Subcutaneous abdominal adipose tissue (tissue), 5 donors: ENCODE results near the gene ACTR1A.
"Not testable (repeated sequence)": the region's sequence is repeated elsewhere in the genome, so short reads cannot be mapped to it uniquely, and the experiment has no call there.

Source experiments
- H3K27ac ChIP-seq: one replicate; pipeline ENCODE4 v1.7.0; 2013; ENCODE audit warnings: low read depth, mild to moderate bottlenecking, inconsistent platforms, low read length, moderate library complexity
- H3K27me3 ChIP-seq, 5 donors: one replicate each; pipeline ENCODE4 v1.7.0; 2013; ENCODE audit warnings: low read length in 5 of 5, inconsistent platforms in 1 of 5; ENCODE audit not compliant: control insufficient read depth in 5 of 5, insufficient read depth in 4 of 5
- H3K36me3 ChIP-seq, 5 donors: one replicate each; pipeline ENCODE4 v1.7.0; 2013; ENCODE audit warnings: low read length in 5 of 5; ENCODE audit not compliant: control insufficient read depth in 5 of 5, insufficient read depth in 5 of 5
- H3K4me1 ChIP-seq, 5 donors: one replicate each; pipeline ENCODE4 v1.7.0; 2013; ENCODE audit warnings: low read length in 5 of 5, mild to moderate bottlenecking in 3 of 5, moderate library complexity in 1 of 5; ENCODE audit not compliant: control insufficient read depth in 5 of 5, insufficient read depth in 5 of 5
- H3K4me3 ChIP-seq, 5 donors: one replicate each; pipeline ENCODE4 v1.7.0; 2013; ENCODE audit warnings: low read length in 5 of 5, low read depth in 1 of 5
- H3K9ac ChIP-seq, 5 donors: one replicate each; pipeline ENCODE4 v1.7.0; 2013; ENCODE audit warnings: low read length in 5 of 5, mild to moderate bottlenecking in 4 of 5, moderate library complexity in 3 of 5
- H3K9me3 ChIP-seq, 5 donors: one replicate each; pipeline ENCODE4 v1.7.0; 2013; ENCODE audit warnings: low read length in 5 of 5; ENCODE audit not compliant: control insufficient read depth in 5 of 5
- donor health status: healthy.
- donor health status: healthy.
- donor health status: healthy.
- donor health status: healthy.
- donor health status: healthy.

The ACTR1A gene

DNA sequence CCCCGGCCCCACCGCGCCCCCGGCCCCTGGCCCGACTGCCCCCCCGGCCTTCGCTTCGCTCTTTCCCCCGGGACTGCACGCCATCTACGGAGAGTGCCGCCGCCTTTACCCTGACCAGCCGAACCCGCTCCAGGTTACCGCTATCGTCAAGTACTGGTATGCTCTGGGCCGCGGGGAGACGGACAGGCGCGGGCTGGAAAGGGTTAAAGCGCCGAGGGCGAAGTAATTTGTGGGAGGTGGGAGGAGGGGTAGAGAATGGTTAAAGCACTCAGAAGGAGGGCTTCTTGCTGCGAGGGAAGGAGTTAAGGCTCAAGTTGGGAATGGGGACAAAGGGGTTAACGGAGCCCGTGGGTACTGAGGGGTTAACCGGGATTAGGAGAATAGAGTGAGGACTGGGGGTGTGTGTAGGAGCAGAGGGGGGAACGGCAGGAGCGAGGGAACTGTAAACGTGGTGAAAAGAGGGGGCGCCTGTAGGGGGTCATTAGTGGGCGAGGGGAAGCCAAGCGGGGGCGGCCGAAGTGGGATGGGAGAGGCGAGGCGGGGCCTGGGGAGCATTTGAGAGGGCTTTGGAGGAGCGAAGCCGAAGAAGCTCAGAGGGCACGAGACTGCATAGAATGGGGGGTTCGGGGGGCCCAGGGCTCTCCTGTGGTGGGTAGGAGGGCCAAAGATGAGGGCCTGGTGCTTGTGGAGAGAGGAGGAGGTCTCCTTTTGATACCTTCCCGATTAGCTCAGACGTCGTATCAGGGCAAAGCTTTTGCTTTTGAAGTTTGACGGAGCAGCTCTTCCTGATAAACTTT lies 1.9 kb upstream of the ACTR1A start:
- H3K27ac ChIP-seq = peak overlapping the region; percentile 62
- peak overlapping the region; percentile 78 to 97 (median 90) for H3K4me3 ChIP-seq
- H3K27me3 ChIP-seq = no peaks in the 10 kb centered on the region
- no peaks in the 10 kb centered on the region for H3K9me3 ChIP-seq
- H3K36me3 ChIP-seq = peaks cover 0 to 14% (median 8%) of the 10 kb centered on the region in 5 donors
- H3K9ac ChIP-seq = peak overlapping the region in 4 of 5 donors; percentile 66 to 95 (median 82)
- peaks cover 6 to 52% (median 48%) of the 10 kb centered on the region in 5 donors for H3K4me1 ChIP-seq

- H3K27ac ChIP-seq = peak within 1 kb of the TSS; percentile 93
- peaks cover 6 to 57% (median 51%) of the 10 kb centered on the region in 5 donors for H3K4me1 ChIP-seq
- H3K27me3 ChIP-seq = no peaks in the 10 kb centered on the region
- peak within 1 kb of the TSS; percentile 81 to 99 (median 90) for H3K4me3 ChIP-seq
- no peaks in the 10 kb centered on the region for H3K9me3 ChIP-seq
- peak within 1 kb of the TSS in 4 of 5 donors; percentile 75 to 98 (median 94) for H3K9ac ChIP-seq
- H3K36me3 ChIP-seq = peaks cover 0 to 5% (median 4%) of the 10 kb centered on the region in 5 donors
These were observed 1.0 kb upstream of the ACTR1A start, which contains the start of gene SUFU for GRCh38 chr10:102503264-102504178. SUFU (plus strand) TSS chr10:102503972; CDS start chr10:102504153, 181 bp downstream.

DNA sequence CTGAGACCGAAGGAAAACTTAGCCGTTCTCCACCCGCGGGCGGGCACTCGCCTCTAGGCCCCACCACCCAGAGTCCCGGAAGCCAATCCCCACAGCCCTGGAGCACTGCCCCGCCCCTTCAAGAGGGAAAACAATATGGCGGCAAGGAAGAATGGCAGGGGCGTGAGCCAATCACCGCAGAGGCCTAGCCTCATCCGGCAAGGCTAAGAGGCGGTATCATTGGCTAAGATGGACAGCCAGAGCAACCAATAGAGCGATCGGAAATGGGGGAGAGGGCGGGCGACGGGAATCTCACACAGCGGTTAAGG lies 529 bp downstream of the ACTR1A start:
- Histone ChIP-seq H3K4me1 (peaks cover 6 to 51% (median 46%) of the 10 kb centered on the region in 5 donors), H3K9ac (peak overlapping the region in 4 of 5 donors; percentile 90 to 98 (median 94)), H3K9me3 (no peaks in the 10 kb centered on the region), H3K27me3 (no peaks in the 10 kb centered on the region), H3K4me3 (peak overlapping the region; percentile 81 to 99 (median 87)), H3K36me3 (peaks cover 0 to 4% (median 3%) of the 10 kb centered on the region in 5 donors), H3K27ac (peak overlapping the region; percentile 93)

- H3K27me3 ChIP-seq = no peaks in the 10 kb centered on the region
- peaks cover 6 to 51% (median 43%) of the 10 kb centered on the region in 5 donors for H3K4me1 ChIP-seq
- peak overlapping the region; percentile 54 for H3K27ac ChIP-seq
- no peaks in the 10 kb centered on the region for H3K9me3 ChIP-seq
- H3K4me3 ChIP-seq = peak overlapping the region; percentile 64 to 99 (median 87)
- no peaks in the 10 kb centered on the region for H3K36me3 ChIP-seq
- H3K9ac ChIP-seq = peak overlapping the region; percentile 21 to 85 (median 79)
These were observed 1.1 kb downstream of the ACTR1A start for GRCh38 chr10:102501201-102502028.

GRCh38 chr10:102500686-102501085 lies 1.8 kb downstream of the ACTR1A start:
- H3K4me3 ChIP-seq, H3K36me3 ChIP-seq, H3K27me3 ChIP-seq, H3K9me3 ChIP-seq, H3K27ac ChIP-seq, H3K9ac ChIP-seq: not testable (repeated sequence)
- H3K4me1 ChIP-seq = peaks cover 6 to 50% (median 43%) of the 10 kb centered on the region in 5 donors

- H3K9me3 ChIP-seq = no peaks in the 10 kb centered on the region
- peak overlapping the region in 1 of 5 donors; percentile 37 for H3K9ac ChIP-seq
- H3K36me3 ChIP-seq = peaks cover 0 to 1% (median 0%) of the 10 kb centered on the region in 5 donors
- H3K27ac ChIP-seq = no peak overlapping the region
- no peak overlapping the region for H3K4me3 ChIP-seq
- peaks cover 2 to 37% (median 31%) of the 10 kb centered on the region in 5 donors for H3K4me1 ChIP-seq
- no peaks in the 10 kb centered on the region for H3K27me3 ChIP-seq
These were observed 3.2 kb downstream of the ACTR1A start for GRCh38 chr10:102499356-102499755.

DNA sequence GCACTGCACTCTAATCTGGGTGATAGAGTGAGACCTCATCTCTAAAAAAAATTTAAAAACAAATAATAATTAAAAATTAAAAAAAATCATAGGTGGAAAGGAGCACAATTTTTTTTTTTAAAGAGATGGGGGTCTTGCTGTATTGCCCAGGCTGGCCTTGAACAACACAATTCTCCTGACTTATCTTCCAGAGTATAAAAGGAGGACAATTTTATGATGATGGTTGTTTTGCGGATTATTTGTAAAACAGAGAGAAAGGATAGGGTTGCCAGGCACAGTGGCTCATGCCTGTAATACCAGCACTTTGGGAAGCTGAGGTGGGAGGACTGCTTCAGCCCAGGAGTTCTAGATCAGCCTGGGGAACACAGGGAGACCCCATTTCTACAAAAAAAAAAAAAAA lies 5.0 kb downstream of the ACTR1A start:
- Histone ChIP-seq H3K27ac (no peak overlapping the region), H3K36me3 (peaks cover 0 to 7% (median 2%) of the 10 kb centered on the region in 5 donors), H3K9ac (no peak overlapping the region), H3K4me3 (no peak overlapping the region), H3K9me3 (no peaks in the 10 kb centered on the region), H3K27me3 (no peaks in the 10 kb centered on the region), H3K4me1 (peaks cover 0 to 42% (median 34%) of the 10 kb centered on the region in 5 donors)

DNA sequence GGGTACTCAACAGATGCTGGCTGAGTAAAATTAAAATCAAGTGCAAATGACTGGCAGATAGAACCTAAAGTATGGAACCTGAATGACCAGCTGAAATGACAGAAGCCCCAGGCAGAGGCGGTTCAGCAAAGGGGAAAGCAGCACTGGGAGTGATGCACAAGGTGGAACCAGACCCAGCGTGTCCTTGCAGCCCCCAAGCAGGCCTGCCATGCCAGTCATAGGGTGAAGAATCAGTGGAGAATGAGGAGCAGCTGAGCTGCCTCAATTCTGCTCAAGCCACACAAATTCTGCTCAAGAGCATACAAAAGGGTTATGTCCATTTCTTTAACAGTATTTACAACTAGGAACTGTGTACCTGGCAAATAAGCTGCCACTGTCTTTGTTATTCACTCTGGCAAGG lies 8.7 kb downstream of the ACTR1A start:
- peaks cover 0 to 33% (median 30%) of the 10 kb centered on the region in 5 donors for H3K4me1 ChIP-seq
- no peak overlapping the region for H3K4me3 ChIP-seq
- H3K9ac ChIP-seq = no peak overlapping the region
- no peak overlapping the region for H3K27ac ChIP-seq
- peaks cover 5 to 30% (median 6%) of the 10 kb centered on the region in 5 donors for H3K36me3 ChIP-seq
- no peaks in the 10 kb centered on the region for H3K9me3 ChIP-seq
- H3K27me3 ChIP-seq = no peaks in the 10 kb centered on the region

- peaks cover 0 to 31% (median 26%) of the 10 kb centered on the region in 5 donors for H3K4me1 ChIP-seq
- H3K36me3 ChIP-seq = peaks cover 7 to 38% (median 14%) of the 10 kb centered on the region in 5 donors
- no peak overlapping the region for H3K9ac ChIP-seq
- H3K4me3 ChIP-seq = no peak overlapping the region
- no peaks in the 10 kb centered on the region for H3K27me3 ChIP-seq
- H3K9me3 ChIP-seq = no peaks in the 10 kb centered on the region
- no peak overlapping the region for H3K27ac ChIP-seq
These were observed 9.5 kb downstream of the ACTR1A start for GRCh38 chr10:102492983-102493382.
